SK-N-MC (cell line): ENCODE data around the gene PRICKLE2.
A peak's percentile ranks its signal among the peaks of the same experiment; 100 is the strongest.
"Not testable (repeated sequence)": the region's sequence is repeated elsewhere in the genome, so short reads cannot be mapped to it uniquely, and the experiment has no call there.

ENCODE experiments used
- DNase-seq: peaks from one replicate; pipeline ENCODE4 v3.0.0-alpha.2; 2011; ENCODE audit warnings: low read depth, low spot score
- H3K27ac ChIP-seq: fragments of 200-600 bp; sonication (generic); 2 replicates; pipeline ENCODE4 v1.5.1; 2016; ENCODE audit warnings: mixed run types
- H3K36me3 ChIP-seq: fragments of 200-600 bp; sonication (generic); 2 replicates; pipeline ENCODE4 v1.6.1; 2017; ENCODE audit warnings: antibody characterized with exemption, low read length, mixed read lengths; ENCODE audit not compliant: insufficient read depth
- H3K4me3 ChIP-seq: fragments of 200-600 bp; sonication (generic); 2 replicates; pipeline ENCODE4 v1.5.1; 2016
- H3K9ac ChIP-seq: fragments of 200-600 bp; sonication (generic); 2 replicates; pipeline ENCODE4 v1.8.0; 2017; ENCODE audit warnings: mixed run types, mixed read lengths; ENCODE audit not compliant: insufficient read length
- H3K9me3 ChIP-seq: fragments of 200-600 bp; sonication (generic); 2 replicates; pipeline ENCODE4 v1.6.1; 2017; ENCODE audit warnings: low read depth, mild to moderate bottlenecking, antibody characterized with exemption, low read length, moderate library complexity, mixed read lengths
- EZH2 ChIP-seq: fragments of 200-600 bp; sonication (generic); IDR thresholded peaks from one replicate; pipeline ENCODE4 v1.6.1; 2017; ENCODE audit warnings: antibody characterized with exemption
- FOXP2 ChIP-seq: optimal IDR thresholded peaks from 2 replicates; pipeline ENCODE3; 2011; ENCODE audit warnings: mild to moderate bottlenecking, moderate library complexity; ENCODE audit not compliant: insufficient read depth; ENCODE audit errors: extremely low read length, control extremely low read depth
- POLR2AphosphoS5 ChIP-seq: IDR thresholded peaks from 2 replicates; pipeline ENCODE4 v1.6.1; 2012; ENCODE audit warnings: mild to moderate bottlenecking, low read depth, low read length, borderline replicate concordance

The PRICKLE2 gene

GRCh38 chr3:64097920-64098319 lies 127.3 kb downstream of the PRICKLE2 start:
- Histone ChIP-seq H3K36me3 (no peaks in the 10 kb centered on the region), H3K27ac (no peak overlapping the region), H3K4me3 (no peak overlapping the region), H3K9ac (no peak overlapping the region), H3K9me3 (no peaks in the 10 kb centered on the region)
- DNase-seq = no peak
- TF ChIP-seq FOXP2 (no peak), POLR2AphosphoS5 (no peak), EZH2 (no peak)

DNA sequence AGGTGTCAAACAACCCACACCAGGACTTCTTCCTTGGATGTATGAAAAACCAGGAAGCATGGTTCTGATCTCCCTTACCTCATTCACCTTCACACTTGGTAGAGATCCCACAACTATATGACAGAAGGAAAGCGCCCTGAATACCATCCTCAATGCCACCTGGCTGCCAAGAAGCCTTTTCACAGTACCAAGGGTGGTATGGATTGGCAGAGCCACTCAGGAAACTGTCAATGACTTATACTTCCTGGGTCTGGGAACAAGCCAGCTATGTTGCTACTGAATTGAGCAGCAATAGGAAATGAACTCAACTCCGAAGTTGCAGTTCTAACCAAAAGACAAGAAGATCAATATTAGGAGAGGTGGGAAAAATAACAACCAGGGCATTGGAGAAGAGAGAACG lies 129.5 kb downstream of the PRICKLE2 start:
- DNase-seq = no peak
- no peaks in the 10 kb centered on the region for H3K36me3 ChIP-seq
- H3K9ac ChIP-seq = no peak overlapping the region
- H3K9me3 ChIP-seq = no peaks in the 10 kb centered on the region
- TF ChIP-seq FOXP2 (no peak), EZH2 (no peak), POLR2AphosphoS5 (no peak)
- no peak overlapping the region for H3K4me3 ChIP-seq
- H3K27ac ChIP-seq = no peak overlapping the region

DNA sequence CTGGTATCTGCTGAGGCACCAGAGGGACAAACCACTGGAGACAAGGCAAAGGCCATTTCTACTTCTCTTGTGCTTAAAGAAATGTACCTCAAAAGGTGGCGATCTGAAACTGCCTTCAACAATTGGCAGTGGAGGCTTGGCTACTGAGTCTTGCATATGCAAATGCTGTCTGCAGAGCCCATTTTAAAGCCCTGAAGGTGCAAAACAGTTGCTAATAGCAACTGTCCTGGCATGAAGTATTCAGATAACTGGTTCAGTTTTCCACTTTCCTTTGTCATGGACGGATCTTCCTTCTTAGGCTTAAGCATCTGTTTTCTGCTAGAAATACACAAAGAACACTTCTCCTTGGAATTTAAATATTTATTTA lies 130.6 kb downstream of the PRICKLE2 start:
- no peak overlapping the region for H3K4me3 ChIP-seq
- no peak overlapping the region for H3K9ac ChIP-seq
- no peaks in the 10 kb centered on the region for H3K36me3 ChIP-seq
- TF ChIP-seq POLR2AphosphoS5 = no peak
- TF ChIP-seq FOXP2 = no peak
- no peak for TF ChIP-seq EZH2
- no peak for DNase-seq
- H3K9me3 ChIP-seq = no peaks in the 10 kb centered on the region
- H3K27ac ChIP-seq = no peak overlapping the region

DNA sequence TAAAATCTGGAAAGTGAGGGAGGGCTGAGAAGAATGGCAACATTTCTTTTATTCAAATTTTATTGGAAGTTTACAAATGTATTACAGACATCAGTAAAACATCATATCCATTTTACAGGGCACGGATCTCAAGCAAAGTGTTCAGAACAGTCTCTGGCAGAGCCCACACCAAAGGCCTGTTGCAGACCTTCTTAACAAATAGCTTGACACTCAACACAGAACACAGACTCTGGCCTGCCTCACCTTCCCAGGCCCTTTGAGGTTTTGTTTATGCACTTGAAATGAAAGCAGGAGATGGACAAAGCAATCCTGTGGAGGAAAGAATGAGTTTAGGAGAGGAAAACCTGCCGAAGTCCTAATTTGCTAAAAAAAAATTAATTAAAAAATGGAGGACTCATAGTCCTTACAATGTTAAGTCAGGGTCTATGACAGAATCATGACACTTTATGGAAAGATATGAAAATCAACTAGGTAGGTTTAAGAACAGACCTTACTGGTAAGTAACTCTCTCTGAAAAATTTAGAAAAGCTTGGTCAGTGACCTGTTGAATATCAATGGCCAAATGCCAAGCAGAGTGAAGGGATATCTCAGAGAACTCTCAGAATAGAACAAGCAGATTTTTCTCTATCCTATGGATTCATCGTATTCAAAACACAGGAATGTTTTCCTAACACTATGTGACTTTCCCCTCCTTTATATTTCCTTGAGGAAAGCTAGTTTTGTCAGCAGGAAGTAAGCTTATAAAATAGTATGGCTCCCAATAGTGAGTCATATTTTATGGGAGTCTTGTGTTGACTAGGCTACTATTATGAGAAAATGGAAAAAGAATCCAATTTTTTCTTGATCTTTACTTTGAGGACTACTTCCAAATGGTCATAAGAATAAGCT lies 131.2 kb downstream of the PRICKLE2 start:
- Histone ChIP-seq H3K4me3 (no peak overlapping the region), H3K9ac (no peak overlapping the region), H3K36me3 (no peaks in the 10 kb centered on the region), H3K27ac (no peak overlapping the region), H3K9me3 (no peaks in the 10 kb centered on the region)
- no peak for DNase-seq
- TF ChIP-seq FOXP2 = no peak
- no peak for TF ChIP-seq EZH2
- no peak for TF ChIP-seq POLR2AphosphoS5

GRCh38 chr3:64093211-64093610 lies 132.1 kb downstream of the PRICKLE2 start:
- no peak for DNase-seq
- TF ChIP-seq FOXP2 (no peak), POLR2AphosphoS5 (no peak), EZH2 (no peak)
- Histone ChIP-seq H3K9me3 (no peaks in the 10 kb centered on the region), H3K27ac (no peak overlapping the region), H3K36me3 (no peaks in the 10 kb centered on the region), H3K9ac (no peak overlapping the region), H3K4me3 (no peak overlapping the region)

GRCh38 chr3:64091501-64091900 lies 133.8 kb downstream of the PRICKLE2 start:
- no peaks in the 10 kb centered on the region for H3K36me3 ChIP-seq
- H3K4me3 ChIP-seq = no peak overlapping the region
- H3K9me3 ChIP-seq = no peaks in the 10 kb centered on the region
- no peak overlapping the region for H3K27ac ChIP-seq
- TF ChIP-seq EZH2 (no peak), FOXP2 (no peak), POLR2AphosphoS5 (no peak)
- no peak overlapping the region for H3K9ac ChIP-seq
- no peak for DNase-seq

GRCh38 chr3:64089386-64089785 lies 135.9 kb downstream of the PRICKLE2 start:
- DNase-seq, H3K27ac ChIP-seq: not testable (repeated sequence)

DNA sequence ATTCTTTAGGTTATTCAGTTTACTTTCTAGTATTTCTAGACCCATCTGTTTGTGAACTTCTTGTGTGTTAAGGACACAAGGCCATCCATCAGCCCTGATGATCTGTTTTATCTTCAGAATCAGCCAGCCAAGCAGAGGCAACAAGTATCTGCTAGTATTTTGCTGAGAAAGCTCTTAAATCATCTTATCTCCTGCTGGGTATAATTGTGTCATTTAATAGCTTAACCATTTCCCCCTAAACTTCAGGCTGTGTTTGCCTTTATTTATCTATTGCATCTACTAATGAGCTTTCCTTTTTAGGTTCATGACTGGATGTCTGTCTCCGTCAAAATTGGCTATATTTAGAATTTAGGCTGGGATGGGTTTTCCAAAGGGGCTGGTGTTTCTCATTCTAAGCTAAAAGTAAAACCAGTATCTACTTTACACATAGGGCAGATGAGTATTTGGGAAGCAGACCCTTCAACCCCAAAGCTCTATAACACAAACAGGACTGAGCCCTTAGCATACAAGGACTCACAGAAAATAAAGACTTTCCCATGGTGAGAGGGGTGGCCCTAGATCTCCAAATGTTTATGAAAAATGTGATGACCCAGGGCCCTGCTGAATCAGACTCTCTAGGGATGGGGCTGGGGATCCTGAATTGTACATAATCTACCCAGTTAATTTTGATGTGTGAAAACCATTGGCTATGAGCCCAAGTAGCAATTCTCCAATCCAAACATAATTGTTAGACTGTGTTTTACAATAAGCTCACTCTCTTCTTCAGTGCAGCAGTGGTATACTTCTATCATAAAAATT lies 136.7 kb downstream of the PRICKLE2 start:
- Histone ChIP-seq H3K9ac (no peak overlapping the region), H3K36me3 (no peaks in the 10 kb centered on the region), H3K27ac (no peak overlapping the region), H3K4me3 (no peak overlapping the region), H3K9me3 (no peaks in the 10 kb centered on the region)
- DNase-seq = peak; percentile 35
- TF ChIP-seq FOXP2 = no peak
- no peak for TF ChIP-seq EZH2
- TF ChIP-seq POLR2AphosphoS5 = peak; percentile 63; the same call in 1 of the 2 replicates

More at GRCh38 chr3:64089386-64089785, 135.9 kb downstream of the PRICKLE2 start:
- H3K9ac ChIP-seq, H3K4me3 ChIP-seq, H3K9me3 ChIP-seq, H3K36me3 ChIP-seq: not testable (repeated sequence)
